Activated B cell treated with CpG ODN at 0.5 μM for 24 hours (primary cell): ENCODE data around the gene COL5A1. TPM values are rescaled to one million over a fixed set of nuclear protein-coding genes. Genes with fewer than 3 reads are reported as not detected.

Experiments used
- ATAC-seq: fragments of 200-7000 bp; cut with Tn5 transposase; one replicate; pipeline ENCODE4 v1.10.0; 2021; ENCODE audit warnings: low read depth, mild to moderate bottlenecking, moderate library complexity
- CTCF ChIA-PET: fragments of 350-600 bp; sonication (Branson Sonifier 250); formaldehyde crosslinking; loops from one replicate; lab custom pipeline; 2021; ENCODE audit warnings: antibody characterized with exemption; lab: Charles Lee
- POLR2A ChIA-PET: fragments of 350-600 bp; sonication (Branson Sonifier 250); formaldehyde crosslinking; loops from one replicate; lab custom pipeline; 2021; ENCODE audit warnings: antibody characterized with exemption; lab: Charles Lee
- DNase-seq: peaks from one replicate; pipeline ENCODE4 v3.0.0; 2022
- H3K27ac Mint-ChIP-seq: one replicate; pipeline ENCODE4 v1.8.0; 2020; ENCODE audit warnings: mixed read lengths
- H3K27me3 Mint-ChIP-seq: one replicate; pipeline ENCODE4 v1.8.0; 2021; ENCODE audit warnings: mixed read lengths
- H3K36me3 Mint-ChIP-seq: one replicate; pipeline ENCODE4 v1.8.0; 2021; ENCODE audit warnings: low read depth, mixed read lengths
- H3K4me1 Mint-ChIP-seq: one replicate; pipeline ENCODE4 v1.8.0; 2021; ENCODE audit warnings: mixed read lengths
- H3K4me3 Mint-ChIP-seq: one replicate; pipeline ENCODE4 v1.8.0; 2020; ENCODE audit warnings: mild to moderate bottlenecking, mixed read lengths
- H3K9me3 Mint-ChIP-seq: one replicate; pipeline ENCODE4 v1.8.0; 2020; ENCODE audit warnings: mixed read lengths
- CTCF ChIP-seq: fragments of 200-600 bp; IDR thresholded peaks from one replicate; pipeline ENCODE4 v1.8.0; 2022; ENCODE audit warnings: antibody characterized with exemption, mild to moderate bottlenecking
- intact Hi-C: fragments of 100-400 bp; cut with micrococcal nuclease; formaldehyde crosslinking; loops from one replicate; pipeline ENCODE4 v1.15.1; 2024
- total RNA-seq: library from RNA; stranded (reverse); gene quantifications from 2 replicates; pipeline ENCODE4 v1.2.3, GENCODE V29; 2022

The COL5A1 gene
- total RNA-seq, 1 donor from 2014 or later: 0.02 TPM

GRCh38 chr9:134781591-134782302, 140.1 kb downstream of the COL5A1 start:
- intact Hi-C loops: no loop called here
- H3K27ac Mint-ChIP-seq: no peak overlapping the region
- H3K27me3 Mint-ChIP-seq: no peaks in the 10 kb centered on the region
- DNase-seq (no peak), ATAC-seq (no peak)
- TF ChIP-seq CTCF: no peak
- no peaks in the 10 kb centered on the region for H3K36me3 Mint-ChIP-seq
- CTCF ChIA-PET: interaction anchor here (2.1 kb wide), 1 partner anchor 201 kb away, joined by 5 read pairs; no protein-coding TSS in a partner anchor
- POLR2A ChIA-PET: no interaction called here
- H3K4me3 Mint-ChIP-seq: no peak overlapping the region
- no peaks in the 10 kb centered on the region for H3K4me1 Mint-ChIP-seq
- no peaks in the 10 kb centered on the region for H3K9me3 Mint-ChIP-seq

- H3K27me3 Mint-ChIP-seq: no peaks in the 10 kb centered on the region
- no peaks in the 10 kb centered on the region for H3K4me1 Mint-ChIP-seq
- DNase-seq: no peak
- ChIA-PET CTCF (no interaction called here), POLR2A (no interaction called here)
- H3K27ac Mint-ChIP-seq: no peak overlapping the region
- H3K4me3 Mint-ChIP-seq: no peak overlapping the region
- intact Hi-C loops: no loop called here
- H3K9me3 Mint-ChIP-seq: no peaks in the 10 kb centered on the region
- TF ChIP-seq CTCF: no peak
- ATAC-seq: no peak
- no peaks in the 10 kb centered on the region for H3K36me3 Mint-ChIP-seq
Observed at GRCh38 chr9:134782921-134783698, 141.5 kb downstream of the COL5A1 start.

GRCh38 chr9:134783699-134784039, 142.1 kb downstream of the COL5A1 start:
- no peaks in the 10 kb centered on the region for H3K9me3 Mint-ChIP-seq

GRCh38 chr9:134784577-134785305, 143.1 kb downstream of the COL5A1 start:
- intact Hi-C loops: no loop called here
- TF ChIP-seq CTCF: no peak
- ATAC-seq (no peak), DNase-seq (no peak)
- Mint-ChIP-seq H3K36me3 (no peaks in the 10 kb centered on the region), H3K27me3 (no peaks in the 10 kb centered on the region), H3K27ac (no peak overlapping the region), H3K4me1 (no peaks in the 10 kb centered on the region), H3K9me3 (no peaks in the 10 kb centered on the region), H3K4me3 (no peak overlapping the region)
- ChIA-PET CTCF (no interaction called here), POLR2A (no interaction called here)

More at GRCh38 chr9:134783699-134784039, 142.1 kb downstream of the COL5A1 start:
- ChIA-PET POLR2A (no interaction called here), CTCF (no interaction called here)
- H3K4me1 Mint-ChIP-seq: no peaks in the 10 kb centered on the region
- no peak overlapping the region for H3K27ac Mint-ChIP-seq
- no peaks in the 10 kb centered on the region for H3K27me3 Mint-ChIP-seq
- ATAC-seq (no peak), DNase-seq (no peak)
- no peak for TF ChIP-seq CTCF
- intact Hi-C loops: no loop called here
- no peak overlapping the region for H3K4me3 Mint-ChIP-seq
- H3K36me3 Mint-ChIP-seq: no peaks in the 10 kb centered on the region
